GM21367 (cell line): ENCODE data around the gene CRX.
"Not testable (repeated sequence)": the region's sequence is repeated elsewhere in the genome, so short reads cannot be mapped to it uniquely, and the experiment has no call there.

Experiments
- ATAC-seq: cut with Tn5 transposase; IDR thresholded peaks from one replicate; pipeline ENCODE4 v1.9.1; 2021; ENCODE audit not compliant: unreplicated experiment

Gene CRX

GRCh38 chr19:47803148-47803547 lies 18.6 kb upstream of the CRX start:
- not testable (repeated sequence) for ATAC-seq

GRCh38 chr19:47803671-47804070 lies 18.1 kb upstream of the CRX start:
- not testable (repeated sequence) for ATAC-seq

- not testable (repeated sequence) for ATAC-seq
These were observed 17.3 kb upstream of the CRX start, which contains the start of gene TPRX1 for GRCh38 chr19:47804451-47804850. TSS of gene TPRX1 (minus strand) at chr19:47804551. CDS start at chr19:47804539, 12 bp downstream.

- no peak for ATAC-seq
These were observed 16.4 kb upstream of the CRX start for GRCh38 chr19:47805313-47805712.

- no peak for ATAC-seq
These were observed 15.3 kb upstream of the CRX start for GRCh38 chr19:47806435-47806834.

GRCh38 chr19:47813304-47813994 lies 8.3 kb upstream of the CRX start:
- no peak for ATAC-seq

- ATAC-seq: no peak
These were observed 7.8 kb upstream of the CRX start for GRCh38 chr19:47813995-47814328.

GRCh38 chr19:47816270-47816669 lies 5.5 kb upstream of the CRX start:
- not testable (repeated sequence) for ATAC-seq

GRCh38 chr19:47818221-47818620 lies 3.5 kb upstream of the CRX start:
- ATAC-seq: not testable (repeated sequence)

GRCh38 chr19:47819858-47820257 lies 1.9 kb upstream of the CRX start:
- no peak for ATAC-seq

- ATAC-seq: no peak
These were observed 1.3 kb upstream of the CRX start for GRCh38 chr19:47820410-47820809.

GRCh38 chr19:47824396-47824795 lies 2.7 kb downstream of the CRX start:
- no peak for ATAC-seq

GRCh38 chr19:47826800-47827199 lies 5.1 kb downstream of the CRX start:
- ATAC-seq: no peak

GRCh38 chr19:47832723-47833122 lies 11.0 kb downstream of the CRX start:
- ATAC-seq: no peak

- ATAC-seq: no peak
These were observed 14.3 kb downstream of the CRX start for GRCh38 chr19:47836038-47836437.

GRCh38 chr19:47839411-47839810 lies 17.7 kb downstream of the CRX start:
- ATAC-seq: no peak

- no peak for ATAC-seq
These were observed 18.2 kb downstream of the CRX start for GRCh38 chr19:47839913-47840312.

GRCh38 chr19:47842941-47843340 lies 21.2 kb downstream of the CRX start:
- no peak for ATAC-seq

- ATAC-seq: no peak
These were observed 26.7 kb downstream of the CRX start for GRCh38 chr19:47848425-47848822.

GRCh38 chr19:47848823-47849473 lies 27.2 kb downstream of the CRX start:
- ATAC-seq: no peak

- ATAC-seq: no peak
These were observed 31.3 kb downstream of the CRX start for GRCh38 chr19:47853003-47853402.

- no peak for ATAC-seq
These were observed 32.7 kb downstream of the CRX start for GRCh38 chr19:47854459-47854858.

- ATAC-seq: not testable (repeated sequence)
These were observed 36.5 kb downstream of the CRX start for GRCh38 chr19:47858231-47858630.
